Measurements from ENCODE around the gene FAM228B.
"Not testable (repeated sequence)": the region's sequence is repeated elsewhere in the genome, so short reads cannot be mapped to it uniquely, and the experiment has no call there.

The FAM228B gene

GRCh38 chr2:24123195-24123921, at the start of gene FAM228B, which contains the start of gene PFN4:
Gene FAM228B, plus strand, starts transcription at chr2:24123469. Its CDS starts 893 bp downstream, at chr2:24124362.
Gene PFN4, minus strand, starts transcription at chr2:24123334. Its CDS starts 799 bp downstream, at chr2:24122535.
- DNase-seq, result peak; percentile 63 to 79

DNA sequence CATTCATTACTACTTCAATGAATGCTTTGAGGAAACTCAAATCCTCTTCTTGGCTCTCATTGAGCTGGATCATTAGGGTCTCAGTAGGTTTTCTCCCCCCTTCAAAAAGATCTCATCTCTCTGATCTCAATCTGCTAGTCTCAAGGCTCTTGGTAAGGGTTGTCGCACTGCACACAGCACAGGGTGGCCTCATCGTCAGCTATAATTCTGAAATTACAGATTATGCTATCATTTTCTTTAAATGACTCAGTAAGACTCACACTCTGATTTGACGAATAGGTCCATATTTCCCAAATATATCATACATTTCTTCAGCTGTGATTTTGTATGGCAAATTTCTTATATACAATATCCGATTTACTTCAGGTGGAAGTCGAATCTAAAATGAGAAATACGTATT, 49.5 kb upstream of the FAM228B start:
- DNase-seq, result no peak

DNA sequence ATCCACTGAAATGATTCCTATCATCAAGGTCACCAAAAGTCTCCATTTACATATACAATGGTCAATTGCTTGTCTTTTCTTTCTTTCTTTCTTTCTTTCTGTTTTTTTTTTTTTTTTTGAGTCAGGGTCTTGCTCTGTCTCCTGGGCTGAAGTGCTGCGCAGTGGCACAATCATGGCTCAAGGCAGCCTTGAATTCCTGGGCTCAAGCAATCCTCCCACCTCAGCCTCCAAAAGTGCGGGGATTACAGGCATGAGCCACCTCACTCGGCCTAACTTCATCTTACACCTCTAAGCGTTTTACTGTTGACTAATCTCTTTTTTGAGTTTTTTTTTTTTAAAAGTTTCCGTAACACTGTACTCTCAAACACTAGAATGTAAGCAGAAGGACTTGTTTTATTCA, 48.0 kb upstream of the FAM228B start:
- DNase-seq, result no peak

DNA sequence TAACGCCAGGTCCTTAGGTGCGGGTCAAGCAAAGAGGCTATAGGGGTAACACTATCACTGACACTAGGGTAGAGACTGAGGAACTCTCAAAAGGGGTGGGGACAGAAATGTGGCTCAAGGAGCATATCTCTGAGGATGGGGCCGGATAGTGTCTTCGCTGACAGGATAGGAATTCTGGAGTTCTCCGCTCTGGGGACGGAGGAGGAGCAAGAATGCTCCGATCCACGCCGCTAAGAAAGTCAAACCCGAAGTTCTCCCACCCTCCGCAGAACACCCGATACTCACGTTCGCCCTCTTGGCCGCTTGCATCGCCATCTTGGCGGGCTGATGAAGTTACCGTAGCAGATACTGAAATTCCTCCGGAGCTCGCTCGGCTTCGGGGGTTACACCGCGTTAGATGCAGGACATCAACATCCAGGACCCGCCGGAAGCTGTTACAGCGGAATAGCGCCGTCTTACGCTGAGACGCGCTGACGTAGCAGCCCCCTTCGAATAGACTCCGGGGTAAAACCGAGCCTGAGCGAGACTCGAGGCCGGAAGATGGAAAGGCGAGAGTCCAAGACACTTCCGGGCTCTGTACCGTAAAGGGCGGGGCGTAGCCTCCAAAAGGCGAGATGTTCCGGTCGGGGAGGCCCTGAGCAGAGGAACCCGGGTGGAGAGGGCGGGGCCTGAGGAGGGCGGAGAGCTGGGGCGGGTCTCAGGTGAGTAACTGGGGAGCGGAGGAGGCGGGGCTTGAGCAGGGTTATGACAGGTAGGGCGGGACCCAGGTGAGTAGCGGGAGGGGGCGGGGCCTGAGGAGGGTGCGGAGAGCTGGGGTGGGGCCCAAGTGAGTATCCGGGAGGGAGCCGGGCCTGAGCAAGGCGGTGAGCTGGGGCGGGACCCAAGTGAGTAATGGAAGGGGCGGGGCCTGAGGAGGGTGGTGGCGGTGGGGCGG, 47.1 kb upstream of the FAM228B start, which contains the start of gene SF3B6:
TSS of gene SF3B6 (minus strand) at position 412 of the 934 bp plus-strand sequence. CDS start at position 315, 97 bp downstream.
- DNase-seq, result peak; percentile 100

DNA sequence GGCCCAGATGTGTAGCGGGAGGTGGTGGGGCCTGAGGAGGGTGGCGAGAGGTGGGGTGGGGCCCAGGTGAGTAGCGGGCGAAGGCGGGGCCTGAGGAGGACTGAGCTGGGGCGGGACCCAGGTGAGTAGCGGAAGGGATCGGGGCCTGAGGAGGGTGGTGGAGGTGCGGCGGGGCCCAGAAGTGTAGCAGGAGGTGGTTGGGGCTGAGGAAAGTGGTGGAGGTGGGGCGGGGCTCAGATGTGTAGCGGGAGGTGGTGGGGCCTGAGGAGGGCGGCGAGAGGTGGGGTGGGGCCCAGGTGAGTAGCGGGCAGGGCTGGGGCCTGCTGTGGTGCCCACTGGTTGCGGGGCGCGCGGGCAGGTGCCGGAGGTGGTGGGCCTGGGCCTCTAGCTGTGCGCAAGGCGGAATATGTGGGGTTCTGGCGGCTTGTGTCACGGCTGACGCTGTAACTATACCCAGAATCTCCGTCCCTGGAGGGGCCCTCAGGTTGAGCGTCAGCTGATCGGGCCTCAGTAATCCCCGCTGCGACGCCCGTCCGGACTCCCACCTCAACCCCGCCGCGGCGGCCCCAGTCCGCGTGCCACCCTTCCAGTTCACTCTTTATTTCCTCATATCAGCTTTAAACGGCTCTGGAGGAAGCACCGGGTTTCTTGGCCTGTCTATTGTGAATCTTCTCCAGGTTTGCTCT, 46.3 kb upstream of the FAM228B start:
- DNase-seq, result peak in 1 of 2 donors; percentile 24

- DNase-seq, result no peak
Measured at GRCh38 chr2:24077535-24077877, 45.8 kb upstream of the FAM228B start.

- DNase-seq, result no peak
Measured at GRCh38 chr2:24077879-24078278, 45.4 kb upstream of the FAM228B start.

DNA sequence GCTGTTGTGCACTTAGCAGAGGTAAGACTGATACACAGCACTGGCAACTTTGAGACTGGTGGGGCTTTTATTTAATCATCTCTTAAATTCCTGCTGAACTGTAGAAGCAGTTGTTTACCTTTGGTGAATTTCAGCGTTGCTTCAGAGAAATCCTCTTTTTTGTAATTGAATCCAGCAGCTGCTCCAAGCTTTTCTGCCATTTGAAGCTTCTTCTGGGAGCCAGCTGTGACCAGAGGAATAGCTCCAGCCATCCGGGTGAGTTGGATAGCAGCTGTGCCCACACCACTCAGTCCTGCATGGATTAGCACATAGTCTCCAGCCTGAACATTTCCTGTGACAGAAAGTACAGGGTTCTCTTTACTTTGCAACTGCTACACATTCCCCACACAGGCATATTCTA, 42.6 kb upstream of the FAM228B start:
- no peak for DNase-seq

- no peak for DNase-seq
Measured at GRCh38 chr2:24082787-24083566, 40.3 kb upstream of the FAM228B start.

- DNase-seq, result no peak
Measured at GRCh38 chr2:24083567-24084385, 39.5 kb upstream of the FAM228B start.

GRCh38 chr2:24084386-24085199, 38.7 kb upstream of the FAM228B start, which contains the start of gene TP53I3:
Gene TP53I3, minus strand, starts transcription at chr2:24084834. Its CDS starts 508 bp downstream, at chr2:24084326.
- DNase-seq, result peak; percentile 86 to 88

DNA sequence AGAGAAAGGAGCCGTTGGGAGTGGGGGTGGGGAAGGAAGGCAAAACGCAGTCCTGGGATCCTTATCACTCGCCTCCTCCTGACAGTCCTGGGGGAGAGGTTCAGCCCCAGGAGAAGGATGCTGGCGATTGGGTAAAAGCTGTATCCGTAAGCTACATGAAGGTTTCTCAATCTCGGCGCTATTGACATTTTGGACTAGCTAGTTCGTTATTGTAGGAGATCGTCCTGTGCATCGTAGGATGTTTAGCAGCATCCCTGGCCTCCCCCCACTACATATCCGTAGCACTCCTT, 38.1 kb upstream of the FAM228B start:
- no peak for DNase-seq

DNA sequence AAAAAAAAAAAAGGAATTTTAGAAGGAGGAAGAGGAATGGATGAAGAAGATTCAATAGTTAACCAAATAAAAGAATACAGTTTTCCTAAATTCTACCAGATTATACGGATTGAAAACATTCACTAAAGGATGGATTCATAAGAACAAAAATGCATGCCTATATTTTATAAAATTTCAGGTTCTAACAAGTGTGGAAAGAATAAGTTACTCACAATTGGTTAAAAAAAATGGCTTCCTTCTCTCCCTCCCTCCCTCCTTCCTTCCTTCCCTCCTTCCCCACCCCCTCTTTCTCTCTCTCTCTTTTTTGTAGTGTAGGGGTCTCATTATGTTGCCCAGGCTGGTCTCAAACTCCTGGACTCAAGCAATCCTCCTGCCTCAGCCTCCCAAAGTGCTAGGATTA, 37.0 kb upstream of the FAM228B start:
- DNase-seq, result no peak

- DNase-seq, result no peak
Measured at GRCh38 chr2:24087032-24087431, 36.2 kb upstream of the FAM228B start.

- no peak for DNase-seq
Measured at GRCh38 chr2:24088821-24089359, 34.4 kb upstream of the FAM228B start.

DNA sequence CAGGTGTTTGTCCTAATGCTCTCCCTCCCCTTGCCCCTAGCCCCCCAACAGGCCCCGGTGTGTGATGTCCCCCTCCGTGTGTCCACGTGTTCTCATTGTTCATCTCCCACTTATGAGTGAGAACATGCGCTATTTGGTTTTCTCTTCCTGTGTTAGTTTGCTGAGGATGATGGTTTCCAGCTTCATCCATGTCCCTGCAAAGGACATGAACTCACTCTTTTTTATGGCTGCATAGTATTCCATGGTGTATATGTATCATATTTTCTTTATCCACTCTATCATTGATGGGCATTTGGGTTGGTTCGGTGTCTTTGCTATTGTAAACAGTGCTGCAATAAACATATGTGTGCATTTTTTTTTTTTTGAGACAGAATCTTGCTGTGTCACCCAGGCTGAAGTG, 30.0 kb upstream of the FAM228B start:
- DNase-seq, result not testable (repeated sequence)

DNA sequence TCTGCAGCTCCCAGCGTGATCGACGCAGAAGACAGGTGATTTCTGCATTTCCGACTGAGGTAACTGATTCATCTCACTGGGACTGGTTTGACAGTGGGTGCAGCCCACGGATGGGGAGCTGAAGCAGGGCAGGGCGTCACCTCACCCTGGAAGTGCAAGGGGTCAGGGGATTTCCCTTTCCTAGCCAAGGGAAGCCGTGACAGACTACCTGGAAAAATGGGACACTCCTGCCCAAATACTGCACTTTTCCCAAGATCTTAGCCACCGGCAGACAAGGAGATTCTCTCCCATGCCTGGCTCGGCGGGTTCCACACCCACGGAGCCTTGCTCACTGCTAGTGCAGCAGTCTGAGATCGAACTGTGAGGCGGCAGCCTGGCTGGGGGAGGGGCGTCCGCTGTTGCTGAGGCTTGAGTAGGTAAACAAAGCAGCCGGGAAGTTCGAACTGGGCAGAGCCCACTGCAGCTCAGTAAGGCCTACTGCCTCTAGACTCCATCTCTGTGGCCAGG, 28.0 kb upstream of the FAM228B start:
- not testable (repeated sequence) for DNase-seq

DNA sequence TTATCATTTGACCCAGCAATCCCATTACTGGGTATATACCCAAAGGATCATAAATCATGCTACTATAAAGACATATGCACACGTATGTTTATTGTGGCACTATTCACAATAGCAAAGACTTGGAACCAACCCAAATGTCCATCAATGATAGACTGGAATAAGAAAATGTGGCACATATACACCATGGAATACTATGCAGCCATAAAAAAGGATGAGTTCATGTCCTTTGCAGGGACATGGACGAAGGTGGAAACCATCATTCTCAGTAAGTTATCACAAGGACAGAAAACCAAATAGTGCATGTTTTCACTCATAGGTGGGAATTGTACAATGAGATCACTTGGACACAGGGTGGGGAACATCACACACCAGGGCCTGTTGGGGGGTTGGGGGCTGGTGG, 22.5 kb upstream of the FAM228B start:
- DNase-seq, result not testable (repeated sequence)

DNA sequence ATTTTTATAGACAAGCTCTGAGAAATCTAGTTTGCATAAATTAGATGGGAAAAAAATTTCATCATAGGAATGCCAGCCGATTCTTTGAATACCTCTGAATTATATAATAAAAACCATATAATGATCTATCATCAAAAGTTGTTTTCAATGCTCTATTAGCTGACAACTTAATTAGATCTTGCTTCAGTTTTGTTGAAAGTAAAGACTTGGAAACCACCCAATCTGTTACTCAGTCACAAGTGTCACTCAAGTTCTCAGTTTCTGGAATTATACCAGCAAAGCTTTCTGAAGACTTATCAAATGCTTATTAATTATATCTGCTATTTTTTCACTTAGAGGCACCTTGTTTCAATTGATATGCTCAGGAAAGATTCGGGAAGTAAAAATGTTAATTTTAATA, 21.3 kb upstream of the FAM228B start:
- DNase-seq, result no peak

DNA sequence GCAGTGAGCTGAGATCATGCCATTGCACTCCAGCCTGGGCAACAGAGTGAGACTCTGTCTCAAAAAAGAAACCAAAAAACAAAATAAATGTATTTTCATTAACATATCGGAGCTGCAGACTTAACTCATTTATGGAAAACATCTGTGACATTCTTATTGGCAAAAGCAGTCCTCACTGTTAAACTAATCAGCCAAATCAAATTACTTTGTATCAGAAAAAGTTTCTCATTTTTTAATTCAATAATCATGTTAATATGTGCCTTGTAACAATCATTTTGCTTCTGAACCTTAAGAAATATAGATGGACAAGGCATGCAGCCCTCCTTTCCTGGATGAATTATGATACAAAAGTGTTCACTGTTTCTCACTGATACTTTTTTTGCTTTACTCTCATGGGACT, 20.6 kb upstream of the FAM228B start:
- no peak for DNase-seq

Data from stimulated activated CD4-positive, alpha-beta T cell treated with anti-CD3 and anti-CD28 coated beads, Interleukin-2, amount 100 ng/mL, for 24 hours (primary cell).